ENCODE measurements around the gene HOXD8. TPM values are rescaled to one million over a fixed set of nuclear protein-coding genes. Genes with fewer than 3 reads are reported as not detected.

Gene HOXD8
- total RNA-seq, 3 donors from 2014 or later = 4.9 to 13.8 (median 5.6) TPM

DNA sequence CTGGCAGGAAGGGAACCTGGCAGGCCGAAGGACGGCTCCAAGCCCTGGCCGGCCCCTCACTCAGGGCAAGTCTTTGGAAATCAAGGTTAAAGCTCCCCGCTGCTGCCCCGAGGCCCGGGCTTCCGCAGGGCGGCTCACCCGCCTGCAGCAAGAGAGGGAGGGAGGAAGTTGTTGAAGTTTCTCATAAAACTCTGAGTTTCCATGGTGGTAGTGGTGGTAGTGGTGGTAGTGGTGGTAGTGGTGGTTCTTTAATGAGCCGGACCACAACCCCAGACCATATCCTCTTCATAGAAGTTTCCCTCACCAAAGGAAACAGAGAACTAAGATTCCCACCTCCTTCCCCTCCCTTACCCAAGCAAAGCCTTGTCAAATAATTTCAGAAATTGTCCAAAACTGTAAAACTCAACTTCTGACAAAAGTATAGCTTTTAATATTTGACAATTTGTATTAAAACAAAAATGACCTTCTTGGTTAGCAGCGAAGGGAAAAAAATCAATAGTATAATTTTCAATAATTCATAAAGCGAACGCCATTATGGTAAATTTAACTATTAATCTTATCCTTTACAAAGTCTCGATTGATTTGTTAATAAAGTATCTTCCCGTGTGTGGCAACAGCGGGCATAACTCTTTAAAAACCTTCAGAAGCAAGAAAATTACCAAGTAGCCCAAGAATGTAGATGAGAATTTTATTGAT lies 14.4 kb upstream of the HOXD8 start:
- no peak for TF ChIP-seq CTCF (IDR thresholded peaks at IDR 0.05)
- Histone ChIP-seq H3K9me3 (no peaks in the 10 kb centered on the region), H3K4me3 (no peak overlapping the region), H3K36me3 (ENCODE audit: low read depth) (no peaks in the 10 kb centered on the region), H3K4me1 (ENCODE audit: low read depth) (peaks cover 3% of the 10 kb centered on the region)
- intact Hi-C loops (cut with DNase I, micrococcal nuclease) = no loop called here
- DNase-seq = peak in 1 of 3 donors; percentile 18
- no peak for ATAC-seq

- peak; percentile 63 to 75 (median 66) for DNase-seq
- no peak within 1 kb of the TSS for H3K4me3 ChIP-seq
- no peaks in the 10 kb centered on the region for H3K36me3 ChIP-seq (ENCODE audit: low read depth)
- H3K9me3 ChIP-seq = no peaks in the 10 kb centered on the region
- peak; percentile 88 for ATAC-seq
- intact Hi-C loops (cut with DNase I, micrococcal nuclease) = no loop called here
- H3K4me1 ChIP-seq (ENCODE audit: low read depth) = peaks cover 3% of the 10 kb centered on the region
- TF ChIP-seq CTCF (IDR thresholded peaks at IDR 0.05) = no peak
Measured at GRCh38 chr2:176115883-176116813, 13.4 kb upstream of the HOXD8 start, which contains the start of gene HOXD10. HOXD10 (plus strand) TSS chr2:176116778; CDS start chr2:176116834, 56 bp downstream.

GRCh38 chr2:176117162-176117822 lies 12.2 kb upstream of the HOXD8 start:
- H3K9me3 ChIP-seq = no peaks in the 10 kb centered on the region
- ATAC-seq = no peak
- TF ChIP-seq CTCF (IDR thresholded peaks at IDR 0.05) = no peak
- no peak overlapping the region for H3K4me3 ChIP-seq
- no peaks in the 10 kb centered on the region for H3K36me3 ChIP-seq (ENCODE audit: low read depth)
- intact Hi-C loops (cut with DNase I, micrococcal nuclease) = no loop called here
- no peak for DNase-seq
- peaks cover 6% of the 10 kb centered on the region for H3K4me1 ChIP-seq (ENCODE audit: low read depth)

GRCh38 chr2:176117823-176118371 lies 11.6 kb upstream of the HOXD8 start:
- no peak overlapping the region for H3K4me3 ChIP-seq
- DNase-seq = peak in 1 of 3 donors; percentile 23
- no peaks in the 10 kb centered on the region for H3K36me3 ChIP-seq (ENCODE audit: low read depth)
- no peak for TF ChIP-seq CTCF (IDR thresholded peaks at IDR 0.05)
- intact Hi-C loops (cut with DNase I, micrococcal nuclease) = no loop called here
- no peak for ATAC-seq
- H3K4me1 ChIP-seq (ENCODE audit: low read depth) = peaks cover 9% of the 10 kb centered on the region
- no peaks in the 10 kb centered on the region for H3K9me3 ChIP-seq

GRCh38 chr2:176118601-176119339 lies 10.7 kb upstream of the HOXD8 start:
- DNase-seq (peak in 2 of 3 donors; percentile 46 to 78), ATAC-seq (no peak)
- Histone ChIP-seq H3K4me3 (no peak overlapping the region), H3K9me3 (no peaks in the 10 kb centered on the region), H3K36me3 (ENCODE audit: low read depth) (no peaks in the 10 kb centered on the region), H3K4me1 (ENCODE audit: low read depth) (peaks cover 9% of the 10 kb centered on the region)
- intact Hi-C loops (cut with DNase I, micrococcal nuclease) = no loop called here
- peak; percentile 21 for TF ChIP-seq CTCF (IDR thresholded peaks at IDR 0.05)

Measured in mucosa of descending colon (tissue), 3 donors.